GM12892 (cell line): ENCODE measurements around the gene PCNX2.
"Not testable (repeated sequence)": the region's sequence is repeated elsewhere in the genome, so short reads cannot be mapped to it uniquely, and the experiment has no call there.

Source experiments
- DNase-seq: peaks from one replicate; pipeline ENCODE4 v3.0.0; 2011; ENCODE audit not compliant: insufficient read length
- FAIRE-seq: peaks from 2 replicates; lab custom pipeline; 2011; peaks lifted over from hg19 to GRCh38; lab: Jason Lieb, UNC
- POLR2A ChIP-seq: IDR thresholded peaks from 2 replicates; pipeline ENCODE4 v1.6.1; 2011; ENCODE audit warnings: low read depth, low read length, control low read depth
- POLR2AphosphoS5 ChIP-seq: IDR thresholded peaks from 2 replicates; pipeline ENCODE4 v1.6.1; 2011; ENCODE audit warnings: low read depth, low read length, control low read depth
- TAF1 ChIP-seq: IDR thresholded peaks from 2 replicates; pipeline ENCODE4 v1.6.1; 2011; ENCODE audit warnings: low read depth, mild to moderate bottlenecking, control low read depth, low read length, borderline replicate concordance

The PCNX2 gene

DNA sequence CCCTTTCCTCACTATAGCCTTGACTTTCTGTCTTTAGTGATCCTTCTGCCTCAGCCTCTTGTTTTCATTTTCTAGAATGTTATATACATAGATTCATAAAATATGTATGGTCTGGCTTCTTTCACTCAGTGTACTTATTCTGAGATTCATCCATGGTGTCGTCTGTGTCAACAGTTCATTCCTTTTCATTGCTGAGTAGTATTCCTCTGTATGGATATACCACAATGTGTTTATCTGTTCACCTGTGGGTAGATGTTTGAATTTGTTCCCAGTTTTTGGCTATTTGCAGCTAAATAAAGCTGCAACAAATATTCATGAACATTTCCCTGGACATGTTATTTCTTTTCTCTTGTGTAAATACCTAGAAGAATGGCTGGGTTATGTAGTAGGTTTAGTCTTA, 131.8 kb downstream of the PCNX2 start:
- TF ChIP-seq POLR2AphosphoS5: no peak
- no peak for TF ChIP-seq POLR2A
- no peak for TF ChIP-seq TAF1
- FAIRE-seq (no peak), DNase-seq (no peak)

DNA sequence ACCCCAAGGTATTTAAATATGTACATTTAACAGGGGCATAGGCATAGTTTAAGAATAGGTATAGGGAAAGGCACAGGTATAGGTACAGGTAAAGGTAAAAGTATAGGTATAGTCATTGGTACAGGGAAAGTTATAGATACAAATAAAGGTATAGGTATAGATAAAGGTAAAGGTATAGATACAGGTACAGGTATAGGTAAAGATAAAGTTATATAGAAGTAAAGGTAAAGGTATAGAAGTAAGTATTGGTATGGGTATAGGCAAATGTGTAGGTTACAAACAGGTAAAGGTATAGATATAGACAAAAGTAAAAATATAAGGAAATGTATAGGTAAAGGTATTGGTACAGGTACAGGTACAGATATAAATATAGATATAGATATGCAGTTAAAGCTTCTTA, 137.2 kb downstream of the PCNX2 start:
- no peak for FAIRE-seq
- TF ChIP-seq POLR2A: no peak
- no peak for TF ChIP-seq POLR2AphosphoS5
- no peak for TF ChIP-seq TAF1
- DNase-seq: no peak

GRCh38 chr1:233157245-233157644, 138.3 kb downstream of the PCNX2 start:
- no peak for FAIRE-seq
- TF ChIP-seq POLR2A (no peak), POLR2AphosphoS5 (no peak), TAF1 (no peak)

GRCh38 chr1:233151861-233152260, 143.7 kb downstream of the PCNX2 start:
- no peak for TF ChIP-seq POLR2AphosphoS5
- TF ChIP-seq TAF1: no peak
- no peak for TF ChIP-seq POLR2A
- no peak for FAIRE-seq

More at GRCh38 chr1:233157245-233157644, 138.3 kb downstream of the PCNX2 start:
- no peak for DNase-seq

GRCh38 chr1:233144434-233144833, 151.1 kb downstream of the PCNX2 start:
- DNase-seq (no peak), FAIRE-seq (no peak)
- TF ChIP-seq TAF1: no peak
- no peak for TF ChIP-seq POLR2A
- no peak for TF ChIP-seq POLR2AphosphoS5

More at GRCh38 chr1:233151861-233152260, 143.7 kb downstream of the PCNX2 start:
- no peak for DNase-seq

DNA sequence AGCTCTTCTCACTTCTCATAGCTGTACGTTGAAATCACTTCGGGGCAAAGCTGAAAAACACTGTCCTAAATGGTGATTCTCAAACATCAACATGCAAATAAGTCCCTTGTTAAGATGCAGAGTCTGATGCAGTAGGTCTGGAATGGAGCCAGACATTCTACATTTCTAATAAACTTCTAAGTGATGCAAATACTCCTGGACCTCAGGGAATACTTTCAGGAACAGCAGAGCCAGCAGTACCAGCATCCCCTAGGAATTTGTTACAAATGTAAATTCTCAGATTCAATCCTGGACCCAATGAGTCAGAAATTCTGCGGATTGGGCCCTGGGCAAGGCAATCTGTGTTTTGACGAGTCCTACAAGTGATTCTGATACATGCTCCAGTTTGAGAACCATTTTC, 152.3 kb downstream of the PCNX2 start:
- FAIRE-seq: no peak
- no peak for DNase-seq
- TF ChIP-seq POLR2A (no peak), POLR2AphosphoS5 (no peak), TAF1 (no peak)

DNA sequence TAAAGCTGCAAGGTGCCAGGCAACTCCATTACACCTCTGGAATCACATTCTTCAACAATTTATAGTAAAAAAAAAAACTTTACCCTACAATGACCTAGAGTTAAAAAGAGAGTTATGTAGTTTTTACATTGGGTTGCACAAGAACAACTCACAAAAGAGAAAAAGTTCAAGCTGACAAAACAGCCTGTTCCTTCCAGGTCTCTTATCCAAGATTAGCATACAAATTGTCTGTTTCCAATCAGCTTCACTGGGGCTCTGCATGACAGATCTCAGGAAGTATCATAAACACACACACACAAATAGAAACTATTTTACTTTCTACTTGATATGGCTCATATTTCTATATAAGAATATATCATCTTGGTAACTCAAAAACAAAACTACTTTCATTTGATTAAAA, 154.6 kb downstream of the PCNX2 start:
- no peak for FAIRE-seq
- DNase-seq: no peak
- TF ChIP-seq POLR2AphosphoS5: no peak
- TF ChIP-seq POLR2A: no peak
- no peak for TF ChIP-seq TAF1

- DNase-seq (no peak), FAIRE-seq (no peak)
- TF ChIP-seq POLR2AphosphoS5 (no peak), POLR2A (no peak), TAF1 (no peak)
These were observed 155.0 kb downstream of the PCNX2 start for GRCh38 chr1:233140499-233140898.

GRCh38 chr1:233138788-233139585, 156.5 kb downstream of the PCNX2 start:
- TF ChIP-seq TAF1: no peak
- no peak for DNase-seq
- FAIRE-seq: no peak

DNA sequence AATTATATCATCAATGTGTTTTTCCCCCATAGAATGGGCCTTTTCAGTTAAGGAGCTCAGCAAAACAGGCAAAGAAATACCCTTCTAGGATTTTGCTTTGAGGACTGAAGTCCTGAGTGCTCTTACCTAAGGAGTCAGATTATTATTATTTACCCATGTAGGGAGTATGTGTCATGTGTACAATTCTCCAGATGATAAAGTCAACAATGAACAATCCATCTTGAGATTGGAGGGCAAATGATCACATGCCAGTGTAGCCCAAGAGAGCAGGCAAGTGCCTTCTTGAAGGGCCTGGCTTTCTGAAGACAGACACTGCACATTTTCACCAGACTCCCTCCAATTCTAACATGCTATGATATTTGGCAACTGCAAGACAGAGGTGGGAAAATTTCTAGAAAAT, 159.7 kb downstream of the PCNX2 start:
- TF ChIP-seq POLR2AphosphoS5 (no peak), POLR2A (no peak), TAF1 (no peak)
- no peak for FAIRE-seq
- no peak for DNase-seq

GRCh38 chr1:233132445-233132844, 163.1 kb downstream of the PCNX2 start:
- DNase-seq (no peak), FAIRE-seq (no peak)

GRCh38 chr1:233129031-233129430, 166.5 kb downstream of the PCNX2 start:
- not testable (repeated sequence) for FAIRE-seq, DNase-seq

More at GRCh38 chr1:233132445-233132844, 163.1 kb downstream of the PCNX2 start:
- TF ChIP-seq POLR2AphosphoS5: no peak
- no peak for TF ChIP-seq TAF1
- no peak for TF ChIP-seq POLR2A

GRCh38 chr1:233127157-233127556, 168.4 kb downstream of the PCNX2 start:
- TF ChIP-seq POLR2A: no peak
- no peak for TF ChIP-seq TAF1
- no peak for TF ChIP-seq POLR2AphosphoS5
- FAIRE-seq: no peak

More at GRCh38 chr1:233127157-233127556, 168.4 kb downstream of the PCNX2 start:
- DNase-seq: no peak
